Urothelium cell line (cell line): Measurements from ENCODE around the gene ZNF780B.
A peak's percentile ranks its signal among the peaks of the same experiment; 100 is the strongest.

Experiments used
- DNase-seq: peaks from one replicate; pipeline ENCODE4 v3.0.0; 2011; ENCODE audit warnings: low spot score, mixed read lengths
- FAIRE-seq: peaks from 2 replicates; lab custom pipeline; 2011; peaks lifted over from hg19 to GRCh38; lab: Jason Lieb, UNC

ZNF780B gene

GRCh38 chr19:40055832-40056504 lies at the start of gene ZNF780B:
TSS of gene ZNF780B (minus strand) at chr19:40056231. CDS start at chr19:40050332, 5,899 bp downstream.
- peak; percentile 65 for FAIRE-seq
- DNase-seq: peak; percentile 77

GRCh38 chr19:40104754-40105153 lies 48.7 kb upstream of the ZNF780B start:
- DNase-seq (no peak), FAIRE-seq (no peak)

- FAIRE-seq (peak; percentile 5), DNase-seq (no peak)
Observed at GRCh38 chr19:40103600-40103999, 47.6 kb upstream of the ZNF780B start.

- no peak for FAIRE-seq
- DNase-seq: no peak
Observed at GRCh38 chr19:40101813-40102212, 45.8 kb upstream of the ZNF780B start.

GRCh38 chr19:40093416-40093815 lies 37.4 kb upstream of the ZNF780B start:
- DNase-seq (no peak), FAIRE-seq (no peak)

GRCh38 chr19:40091205-40092129 lies 35.4 kb upstream of the ZNF780B start:
- DNase-seq: no peak
- FAIRE-seq: no peak

- DNase-seq: peak; percentile 83
- FAIRE-seq: peak; percentile 70
Observed at GRCh38 chr19:40090241-40091204, 34.5 kb upstream of the ZNF780B start, which contains the start of gene ZNF780A. TSS of gene ZNF780A (minus strand) at chr19:40090943. CDS start at chr19:40084753, 6,190 bp downstream.

GRCh38 chr19:40089462-40089861 lies 33.4 kb upstream of the ZNF780B start:
- FAIRE-seq: no peak
- no peak for DNase-seq

- no peak for FAIRE-seq
Observed at GRCh38 chr19:40088299-40089047, 32.4 kb upstream of the ZNF780B start.

GRCh38 chr19:40084948-40085347 lies 28.9 kb upstream of the ZNF780B start:
- no peak for DNase-seq
- no peak for FAIRE-seq

More at GRCh38 chr19:40088299-40089047, 32.4 kb upstream of the ZNF780B start:
- DNase-seq: no peak

GRCh38 chr19:40081411-40081810 lies 25.4 kb upstream of the ZNF780B start:
- FAIRE-seq (no peak), DNase-seq (no peak)

- FAIRE-seq: no peak
- no peak for DNase-seq
Observed at GRCh38 chr19:40080289-40080688, 24.3 kb upstream of the ZNF780B start.

- DNase-seq: no peak
- FAIRE-seq: no peak
Observed at GRCh38 chr19:40078377-40078776, 22.3 kb upstream of the ZNF780B start.

- no peak for FAIRE-seq
- no peak for DNase-seq
Observed at GRCh38 chr19:40070058-40070457, 14.0 kb upstream of the ZNF780B start.

- DNase-seq (no peak), FAIRE-seq (no peak)
Observed at GRCh38 chr19:40059624-40060023, 3.6 kb upstream of the ZNF780B start.

- no peak for DNase-seq
Observed at GRCh38 chr19:40057166-40057565, 1.1 kb upstream of the ZNF780B start.

GRCh38 chr19:40056505-40056904 lies 474 bp upstream of the ZNF780B start:
- no peak for FAIRE-seq
- DNase-seq: no peak

More at GRCh38 chr19:40057166-40057565, 1.1 kb upstream of the ZNF780B start:
- no peak for FAIRE-seq

GRCh38 chr19:40055049-40055448 lies 982 bp downstream of the ZNF780B start:
- DNase-seq (peak; percentile 10), FAIRE-seq (no peak)

GRCh38 chr19:40054632-40055031 lies 1.4 kb downstream of the ZNF780B start:
- DNase-seq (no peak), FAIRE-seq (no peak)

GRCh38 chr19:40053491-40053890 lies 2.5 kb downstream of the ZNF780B start:
- FAIRE-seq (no peak), DNase-seq (no peak)
